ENCODE measurements around the gene KLF17. TPM values are rescaled to one million over a fixed set of nuclear protein-coding genes. Genes with fewer than 3 reads are reported as not detected.

KLF17 gene
- total RNA-seq, 1 donor from 2014 or later = not detected

DNA sequence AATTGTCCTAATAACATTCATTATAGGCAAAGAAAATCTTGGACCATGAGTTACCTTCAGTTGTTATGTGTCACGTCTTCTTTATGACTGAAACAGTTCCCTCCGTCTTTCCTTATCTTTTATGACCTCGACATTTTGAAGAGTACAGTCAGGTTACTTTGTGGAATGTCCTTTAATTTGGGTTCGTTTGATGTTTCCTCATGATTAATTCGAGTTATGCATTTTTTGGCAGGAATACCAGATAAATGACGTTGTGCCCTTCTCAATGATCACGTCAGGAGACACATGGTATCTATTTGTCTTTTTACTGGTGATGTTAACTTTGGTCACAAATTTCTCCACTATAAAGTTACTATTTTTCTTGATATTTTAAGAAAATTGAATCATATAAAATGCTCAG, 17.3 kb upstream of the KLF17 start:
- DNase-seq (ENCODE audit: low spot score in 2 of 2, unreplicated experiment in 2 of 2) = no peak
- H3K9me3 Mint-ChIP-seq = peaks cover 15% of the 10 kb centered on the region
- TF ChIP-seq, protein P1, sequence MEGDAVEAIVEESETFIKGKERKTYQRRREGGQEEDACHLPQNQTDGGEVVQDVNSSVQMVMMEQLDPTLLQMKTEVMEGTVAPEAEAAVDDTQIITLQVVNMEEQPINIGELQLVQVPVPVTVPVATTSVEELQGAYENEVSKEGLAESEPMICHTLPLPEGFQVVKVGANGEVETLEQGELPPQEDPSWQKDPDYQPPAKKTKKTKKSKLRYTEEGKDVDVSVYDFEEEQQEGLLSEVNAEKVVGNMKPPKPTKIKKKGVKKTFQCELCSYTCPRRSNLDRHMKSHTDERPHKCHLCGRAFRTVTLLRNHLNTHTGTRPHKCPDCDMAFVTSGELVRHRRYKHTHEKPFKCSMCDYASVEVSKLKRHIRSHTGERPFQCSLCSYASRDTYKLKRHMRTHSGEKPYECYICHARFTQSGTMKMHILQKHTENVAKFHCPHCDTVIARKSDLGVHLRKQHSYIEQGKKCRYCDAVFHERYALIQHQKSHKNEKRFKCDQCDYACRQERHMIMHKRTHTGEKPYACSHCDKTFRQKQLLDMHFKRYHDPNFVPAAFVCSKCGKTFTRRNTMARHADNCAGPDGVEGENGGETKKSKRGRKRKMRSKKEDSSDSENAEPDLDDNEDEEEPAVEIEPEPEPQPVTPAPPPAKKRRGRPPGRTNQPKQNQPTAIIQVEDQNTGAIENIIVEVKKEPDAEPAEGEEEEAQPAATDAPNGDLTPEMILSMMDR (IDR thresholded peaks at IDR 0.05; ENCODE audit: unreplicated experiment) = no peak

DNA sequence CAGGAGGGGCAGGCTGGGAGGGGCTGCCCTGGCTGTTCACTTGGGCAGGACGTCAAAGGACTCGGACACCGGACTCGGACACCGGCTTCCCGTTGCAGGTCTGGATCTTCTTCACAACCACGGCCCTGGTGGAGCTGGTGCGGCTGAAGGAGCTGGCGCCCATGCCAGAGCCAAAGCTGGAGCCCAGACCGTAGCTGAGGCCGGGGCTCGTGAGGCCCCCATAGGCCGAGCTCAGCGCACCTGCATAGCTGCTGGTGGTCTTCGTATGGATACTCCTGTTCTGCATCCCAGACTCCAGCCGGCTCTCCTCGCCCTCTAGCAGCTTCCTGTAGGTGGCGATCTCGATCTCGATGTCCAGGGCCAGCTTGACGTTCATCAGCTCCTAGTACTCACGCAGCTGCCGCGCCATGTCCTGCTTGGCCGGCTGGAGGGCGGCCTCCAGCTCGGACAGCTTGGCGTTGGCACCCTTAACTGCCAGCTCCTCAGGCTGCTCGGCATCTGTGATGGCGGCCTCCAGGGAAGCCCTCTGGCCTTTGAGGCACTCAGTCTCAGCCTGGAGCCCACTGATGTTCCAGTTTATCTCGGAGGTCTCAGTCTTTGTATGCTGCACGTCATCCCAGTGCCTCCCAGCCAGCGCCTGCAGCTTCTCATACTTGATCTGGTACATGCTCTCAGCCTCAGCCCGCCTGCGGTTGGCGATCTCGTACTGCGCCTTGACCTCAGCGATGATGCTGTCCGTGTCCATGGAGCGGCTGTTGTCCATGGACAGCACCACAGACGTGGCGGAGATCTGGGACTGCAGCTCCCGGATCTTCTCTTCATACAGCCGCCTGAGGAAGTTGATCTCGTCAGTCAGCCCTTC, 15.1 kb upstream of the KLF17 start:
- Mint-ChIP-seq H3K27ac (no peak overlapping the region), H3K27me3 (ENCODE audit: low read depth) (peaks cover 35% of the 10 kb centered on the region), H3K36me3 (no peaks in the 10 kb centered on the region), H3K9me3 (no peaks in the 10 kb centered on the region), H3K4me3 (no peak overlapping the region), H3K4me1 (no peaks in the 10 kb centered on the region)
- no peak for DNase-seq (ENCODE audit: low spot score in 2 of 2, unreplicated experiment in 2 of 2)
- TF ChIP-seq, protein P1 (IDR thresholded peaks at IDR 0.05; ENCODE audit: unreplicated experiment) = no peak

More for the DNA sequence above, 17.3 kb upstream of the KLF17 start:
- Mint-ChIP-seq H3K4me3 (no peak overlapping the region), H3K4me1 (no peaks in the 10 kb centered on the region), H3K27me3 (ENCODE audit: low read depth) (peaks cover 21% of the 10 kb centered on the region), H3K27ac (no peak overlapping the region), H3K36me3 (peaks cover 3% of the 10 kb centered on the region)

DNA sequence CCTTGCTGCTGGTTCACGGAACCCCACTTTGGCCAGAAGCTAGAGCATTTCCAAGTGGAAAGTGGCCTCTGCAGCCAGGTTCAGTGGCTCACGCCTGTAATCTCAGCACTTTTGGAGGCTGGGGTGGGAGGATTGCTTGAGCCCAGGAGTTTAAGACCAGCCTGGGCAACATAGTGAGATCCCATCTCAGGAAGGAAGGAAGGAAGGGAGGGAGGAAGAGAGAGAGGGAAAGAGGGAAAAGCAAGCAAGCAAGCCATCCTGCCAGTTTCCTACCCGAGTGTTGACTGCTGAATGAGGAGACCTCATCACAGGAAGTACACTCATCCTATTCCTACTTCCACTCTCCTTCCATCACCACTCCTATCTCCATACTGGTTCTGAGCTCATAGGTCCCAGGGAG, 12.8 kb upstream of the KLF17 start:
- no peak overlapping the region for H3K4me3 Mint-ChIP-seq
- no peak for DNase-seq (ENCODE audit: low spot score in 2 of 2, unreplicated experiment in 2 of 2)
- H3K36me3 Mint-ChIP-seq = no peaks in the 10 kb centered on the region
- TF ChIP-seq, protein P1 (IDR thresholded peaks at IDR 0.05; ENCODE audit: unreplicated experiment) = no peak
- no peaks in the 10 kb centered on the region for H3K9me3 Mint-ChIP-seq
- H3K27me3 Mint-ChIP-seq (ENCODE audit: low read depth) = peaks cover 35% of the 10 kb centered on the region
- no peaks in the 10 kb centered on the region for H3K4me1 Mint-ChIP-seq
- H3K27ac Mint-ChIP-seq = no peak overlapping the region

DNA sequence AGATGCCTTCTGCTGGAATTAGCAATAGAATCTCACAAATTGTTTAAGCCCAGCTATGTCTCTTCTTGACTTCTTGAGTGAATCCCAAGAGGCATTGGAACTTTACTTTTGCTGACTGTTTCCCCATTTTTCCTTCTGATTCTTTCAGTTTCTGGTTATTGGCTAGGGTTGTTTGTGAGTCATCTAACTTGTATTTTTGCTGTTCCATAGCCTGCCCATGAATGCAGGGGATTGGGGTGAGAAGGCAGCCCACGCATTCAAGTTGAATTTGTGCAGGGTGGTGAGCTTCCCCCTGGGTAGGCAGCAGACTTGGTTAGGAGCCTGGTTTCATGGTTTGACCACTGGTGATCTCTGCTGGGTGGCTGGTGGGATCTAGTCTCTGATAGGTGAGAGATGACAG, 10.4 kb upstream of the KLF17 start:
- peaks cover 33% of the 10 kb centered on the region for H3K27me3 Mint-ChIP-seq (ENCODE audit: low read depth)
- no peaks in the 10 kb centered on the region for H3K9me3 Mint-ChIP-seq
- no peak overlapping the region for H3K4me3 Mint-ChIP-seq
- H3K27ac Mint-ChIP-seq = no peak overlapping the region
- no peak for DNase-seq (ENCODE audit: low spot score in 2 of 2, unreplicated experiment in 2 of 2)
- no peaks in the 10 kb centered on the region for H3K4me1 Mint-ChIP-seq
- H3K36me3 Mint-ChIP-seq = no peaks in the 10 kb centered on the region
- TF ChIP-seq, protein P1 (IDR thresholded peaks at IDR 0.05; ENCODE audit: unreplicated experiment) = no peak

DNA sequence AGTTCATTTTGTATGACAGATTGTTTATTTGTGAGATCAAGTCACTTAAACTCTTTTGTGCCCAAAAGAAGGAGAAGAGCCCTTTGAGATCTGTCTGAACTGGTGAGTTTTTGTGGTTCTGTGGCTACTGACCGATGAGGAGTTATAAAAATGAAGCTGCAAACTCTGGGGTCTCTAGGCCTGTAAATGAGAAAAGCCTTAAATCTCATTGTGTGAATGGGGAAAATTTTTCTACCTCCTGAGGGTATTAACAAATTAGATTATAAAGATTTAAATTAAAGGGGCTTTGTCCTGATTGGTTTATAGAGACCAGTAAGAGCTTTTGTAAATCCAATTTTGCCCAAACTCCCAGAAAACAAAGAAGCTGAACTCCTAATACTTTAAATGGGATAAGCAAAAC, 9.7 kb upstream of the KLF17 start:
- Mint-ChIP-seq H3K4me3 (no peak overlapping the region), H3K27me3 (ENCODE audit: low read depth) (peaks cover 34% of the 10 kb centered on the region), H3K36me3 (no peaks in the 10 kb centered on the region), H3K4me1 (no peaks in the 10 kb centered on the region), H3K9me3 (no peaks in the 10 kb centered on the region), H3K27ac (no peak overlapping the region)
- TF ChIP-seq, protein P1 (IDR thresholded peaks at IDR 0.05; ENCODE audit: unreplicated experiment) = no peak
- DNase-seq (ENCODE audit: low spot score in 2 of 2, unreplicated experiment in 2 of 2) = no peak

Measured in mesothelial cell of epicardium (in vitro differentiated cells).